Stimulated activated memory B cell treated with anti-CD40 and anti-IgM and Interleukin-4, amounts not matched to agents 10 μg/mL and 1 μg/mL and 100 μg/mL, for 72 hours (primary cell): ENCODE data around the gene FBXO17.
"Not testable (repeated sequence)": the region's sequence is repeated elsewhere in the genome, so short reads cannot be mapped to it uniquely, and the experiment has no call there.

Experiments
- ATAC-seq: fragments of 150-1000 bp; cut with Tn5 transposase; 2 replicates; pipeline ENCODE4 v1.10.0; 2021
- H3K27ac Mint-ChIP-seq: one replicate; pipeline ENCODE4 v1.8.0; 2022; ENCODE audit warnings: mild to moderate bottlenecking, mixed read lengths
- H3K27me3 Mint-ChIP-seq: one replicate; pipeline ENCODE4 v1.8.0; 2022; ENCODE audit warnings: mixed read lengths
- H3K36me3 Mint-ChIP-seq: one replicate; pipeline ENCODE4 v1.8.0; 2022; ENCODE audit warnings: mixed read lengths
- H3K4me1 Mint-ChIP-seq: one replicate; pipeline ENCODE4 v1.8.0; 2022; ENCODE audit warnings: mixed read lengths
- H3K4me3 Mint-ChIP-seq: one replicate; pipeline ENCODE4 v1.8.0; 2022; ENCODE audit warnings: mild to moderate bottlenecking, moderate library complexity, mixed read lengths
- H3K9me3 Mint-ChIP-seq: one replicate; pipeline ENCODE4 v1.8.0; 2022; ENCODE audit warnings: mixed read lengths

The FBXO17 gene

GRCh38 chr19:38966149-38966548 is 9.4 kb downstream of the FBXO17 start:
- H3K9me3 Mint-ChIP-seq, H3K27ac Mint-ChIP-seq, H3K4me3 Mint-ChIP-seq, H3K4me1 Mint-ChIP-seq, H3K36me3 Mint-ChIP-seq, ATAC-seq: not testable (repeated sequence)
- peaks cover 32% of the 10 kb centered on the region for H3K27me3 Mint-ChIP-seq

DNA sequence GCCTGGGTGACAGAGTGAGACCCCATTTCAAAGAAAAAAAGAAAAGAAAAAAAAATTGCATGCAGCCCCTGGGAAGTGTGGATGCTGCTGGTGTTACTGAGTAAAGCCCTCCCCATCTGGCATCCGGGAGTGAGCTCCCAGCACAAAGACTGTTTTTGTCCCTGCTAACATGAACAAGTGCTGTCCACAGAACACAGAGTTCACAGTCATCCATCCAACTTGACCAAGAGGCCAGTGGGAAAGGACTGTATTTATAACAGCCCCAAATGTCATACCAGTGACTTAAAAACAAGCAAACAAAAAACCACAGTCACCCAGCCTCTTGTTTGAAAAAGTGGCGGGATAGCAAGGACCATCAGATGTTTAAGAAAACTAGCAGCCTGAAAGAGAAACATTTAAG is 10.8 kb downstream of the FBXO17 start:
- H3K36me3 Mint-ChIP-seq, result no peaks in the 10 kb centered on the region

DNA sequence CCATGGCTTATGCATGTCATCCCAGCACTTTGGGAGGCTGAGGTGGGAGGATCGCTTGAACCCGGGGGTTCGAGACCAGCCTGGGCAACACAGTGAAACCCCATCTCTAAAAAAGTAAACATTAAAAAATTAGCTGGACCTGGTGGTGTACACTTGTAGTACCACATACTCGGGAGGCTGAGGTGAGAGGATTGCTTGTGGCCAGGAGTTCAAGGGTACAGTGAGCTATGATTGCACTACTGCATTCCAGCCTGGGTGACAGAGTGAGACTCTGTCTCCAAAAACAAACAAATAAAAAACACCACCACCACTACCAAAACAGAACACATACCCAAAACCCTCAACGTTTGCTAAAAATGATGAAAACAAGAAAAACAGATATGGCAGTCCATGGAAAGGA is 15.9 kb downstream of the FBXO17 start:
- no peak for ATAC-seq

More for the DNA sequence above, 10.8 kb downstream of the FBXO17 start:
- H3K9me3 Mint-ChIP-seq, result no peaks in the 10 kb centered on the region
- H3K4me3 Mint-ChIP-seq, result no peak overlapping the region
- peaks cover 10% of the 10 kb centered on the region for H3K4me1 Mint-ChIP-seq
- no peak overlapping the region for H3K27ac Mint-ChIP-seq
- H3K27me3 Mint-ChIP-seq, result peaks cover 32% of the 10 kb centered on the region
- no peak for ATAC-seq

DNA sequence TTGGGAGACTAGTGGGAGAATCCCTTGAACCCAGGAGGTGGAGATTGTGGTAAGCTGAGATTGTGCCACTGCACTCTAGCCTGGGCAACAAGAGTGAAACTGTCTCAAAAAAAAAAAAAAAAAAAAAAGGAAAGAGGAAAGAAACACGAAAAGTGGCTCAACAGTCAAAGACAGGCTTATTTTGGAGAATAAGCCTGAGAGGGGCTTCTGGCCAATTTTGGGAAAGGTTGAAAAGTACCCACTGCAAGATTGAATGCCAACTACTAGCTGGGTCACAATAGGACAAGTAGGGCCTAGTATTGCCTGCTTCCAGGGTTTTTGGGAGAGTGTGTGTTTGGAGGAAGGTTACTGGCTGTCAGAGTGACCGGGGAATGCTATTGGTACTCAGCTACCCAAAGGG is 17.2 kb downstream of the FBXO17 start:
- no peak overlapping the region for H3K4me3 Mint-ChIP-seq
- H3K27me3 Mint-ChIP-seq, result peaks cover 24% of the 10 kb centered on the region
- H3K9me3 Mint-ChIP-seq, result no peaks in the 10 kb centered on the region
- no peak overlapping the region for H3K27ac Mint-ChIP-seq
- H3K4me1 Mint-ChIP-seq, result peaks cover 10% of the 10 kb centered on the region
- no peak for ATAC-seq
- H3K36me3 Mint-ChIP-seq, result no peaks in the 10 kb centered on the region

More for the DNA sequence above, 15.9 kb downstream of the FBXO17 start:
- H3K4me3 Mint-ChIP-seq, result no peak overlapping the region
- no peak overlapping the region for H3K27ac Mint-ChIP-seq
- no peaks in the 10 kb centered on the region for H3K36me3 Mint-ChIP-seq
- peaks cover 10% of the 10 kb centered on the region for H3K4me1 Mint-ChIP-seq
- H3K9me3 Mint-ChIP-seq, result no peaks in the 10 kb centered on the region
- peaks cover 26% of the 10 kb centered on the region for H3K27me3 Mint-ChIP-seq

DNA sequence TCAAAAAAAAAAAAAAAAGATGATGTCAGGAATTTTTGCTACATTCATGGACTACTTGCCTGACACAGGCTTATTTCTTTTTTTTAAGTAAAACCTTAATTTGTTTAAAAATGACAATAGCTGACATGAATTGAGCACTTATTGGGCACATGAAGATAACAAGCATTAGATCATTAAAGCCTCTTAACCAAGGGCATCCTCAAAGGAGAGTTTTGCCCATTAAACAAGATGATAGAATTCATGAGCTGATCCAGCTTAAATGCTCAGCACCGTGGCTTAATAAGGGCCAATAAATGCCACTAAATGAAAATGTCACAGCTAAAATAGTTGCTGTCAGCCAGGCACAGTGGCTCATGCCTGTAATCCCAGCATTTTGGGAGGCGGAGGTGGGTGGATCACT is 19.3 kb downstream of the FBXO17 start:
- peaks cover 6% of the 10 kb centered on the region for H3K4me1 Mint-ChIP-seq
- no peaks in the 10 kb centered on the region for H3K36me3 Mint-ChIP-seq
- no peaks in the 10 kb centered on the region for H3K9me3 Mint-ChIP-seq
- ATAC-seq, result no peak
- peaks cover 31% of the 10 kb centered on the region for H3K27me3 Mint-ChIP-seq
- H3K4me3 Mint-ChIP-seq, result no peak overlapping the region
- no peak overlapping the region for H3K27ac Mint-ChIP-seq

GRCh38 chr19:38953677-38954076 is 21.9 kb downstream of the FBXO17 start:
- Mint-ChIP-seq H3K9me3 (peaks cover 2% of the 10 kb centered on the region), H3K36me3 (no peaks in the 10 kb centered on the region), H3K27ac (no peak overlapping the region), H3K4me1 (peaks cover 20% of the 10 kb centered on the region), H3K27me3 (peaks cover 53% of the 10 kb centered on the region), H3K4me3 (no peak overlapping the region)
- ATAC-seq, result no peak

GRCh38 chr19:38952395-38953165 is 23.0 kb downstream of the FBXO17 start:
- Mint-ChIP-seq H3K27me3 (peaks cover 60% of the 10 kb centered on the region), H3K27ac (no peak overlapping the region), H3K9me3 (peaks cover 2% of the 10 kb centered on the region), H3K4me3 (no peak overlapping the region), H3K4me1 (peaks cover 20% of the 10 kb centered on the region), H3K36me3 (no peaks in the 10 kb centered on the region)
- peak; percentile 63 for ATAC-seq

- Mint-ChIP-seq H3K9me3 (peaks cover 2% of the 10 kb centered on the region), H3K27ac (no peak overlapping the region), H3K4me3 (no peak overlapping the region), H3K4me1 (peaks cover 20% of the 10 kb centered on the region), H3K36me3 (no peaks in the 10 kb centered on the region), H3K27me3 (peaks cover 73% of the 10 kb centered on the region)
- no peak for ATAC-seq
Measured at GRCh38 chr19:38951187-38951586, 24.4 kb downstream of the FBXO17 start.

GRCh38 chr19:38949580-38950367 is 25.8 kb downstream of the FBXO17 start:
- Mint-ChIP-seq H3K27me3 (peaks cover 75% of the 10 kb centered on the region), H3K9me3 (peaks cover 2% of the 10 kb centered on the region), H3K36me3 (no peaks in the 10 kb centered on the region), H3K4me3 (peak overlapping the region; percentile 60), H3K27ac (no peak overlapping the region), H3K4me1 (peaks cover 20% of the 10 kb centered on the region)
- peak; percentile 92 for ATAC-seq

DNA sequence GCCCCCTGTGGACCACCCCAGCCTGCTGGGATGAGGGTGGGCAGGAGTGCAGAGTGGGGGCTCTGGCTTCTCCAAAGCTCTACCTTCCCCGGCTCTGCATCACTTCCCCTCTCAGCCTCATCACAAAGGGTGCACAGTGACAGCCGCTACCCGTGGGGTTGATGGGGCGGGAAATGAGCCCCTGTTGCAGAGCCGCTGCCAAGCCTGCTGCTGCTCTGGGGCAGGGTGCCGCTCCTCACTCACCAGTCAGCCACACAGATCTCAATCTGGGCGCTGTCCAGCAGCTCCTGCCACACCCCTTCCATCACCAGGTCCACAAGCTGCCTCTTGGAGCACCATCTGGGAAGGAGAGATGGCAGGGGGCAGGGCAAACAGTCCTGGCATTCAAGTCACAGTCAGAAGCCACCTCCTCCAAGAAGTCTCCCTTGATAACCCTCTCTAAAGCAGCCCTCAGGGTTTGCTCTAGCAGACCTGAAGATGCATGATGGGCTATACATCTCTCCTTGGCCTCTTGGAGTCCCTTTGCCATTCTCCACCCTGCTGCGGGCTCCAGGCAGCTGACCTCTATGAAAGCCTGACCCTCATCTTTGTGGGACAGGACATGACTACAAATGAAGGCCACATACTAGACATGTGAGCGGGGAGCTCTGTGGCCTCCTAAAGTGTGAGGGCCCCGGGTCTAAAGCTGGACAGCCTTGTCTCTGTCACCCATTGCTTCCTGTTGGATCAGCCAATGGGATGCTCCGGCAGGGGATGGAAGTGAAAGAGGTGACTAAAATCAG is 29.1 kb downstream of the FBXO17 start:
- no peak for ATAC-seq
- H3K9me3 Mint-ChIP-seq, result peaks cover 2% of the 10 kb centered on the region
- H3K27ac Mint-ChIP-seq, result no peak overlapping the region

DNA sequence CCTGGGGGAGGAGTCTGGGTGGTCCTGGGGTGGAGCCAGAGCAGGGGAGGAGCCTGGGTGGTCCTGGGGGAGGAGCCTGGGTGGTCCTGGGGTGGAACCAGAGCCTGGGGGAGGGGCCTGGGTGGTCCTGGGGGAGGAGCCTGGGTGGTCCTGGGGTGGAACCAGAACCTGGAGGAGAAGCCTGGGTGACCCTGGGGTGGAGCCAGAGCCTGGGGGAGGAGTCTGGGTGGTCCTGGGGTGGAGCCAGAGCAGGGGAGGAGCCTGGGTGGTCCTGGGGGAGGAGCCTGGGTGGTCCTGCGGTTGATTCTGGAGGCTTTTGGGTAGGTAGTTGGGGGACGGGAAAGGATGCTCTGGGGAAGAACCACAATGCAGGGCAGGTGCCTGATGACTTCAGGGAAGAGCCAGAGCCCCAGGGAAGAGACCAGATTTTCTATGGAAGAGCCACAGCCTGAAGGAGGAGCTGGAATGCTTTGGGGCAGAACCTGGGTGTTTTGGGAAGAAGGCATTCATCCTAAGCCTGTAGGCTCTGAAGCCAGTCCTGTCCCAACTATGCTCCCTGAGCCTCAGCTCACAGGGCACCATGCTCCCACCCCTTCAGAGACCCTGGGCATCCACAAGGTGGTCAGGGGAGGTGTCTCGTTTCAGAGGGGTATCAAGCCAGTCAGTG is 29.8 kb downstream of the FBXO17 start:
- no peak for ATAC-seq
- Mint-ChIP-seq H3K9me3 (peaks cover 2% of the 10 kb centered on the region), H3K4me3 (no peak overlapping the region), H3K4me1 (peaks cover 14% of the 10 kb centered on the region), H3K27me3 (peaks cover 68% of the 10 kb centered on the region), H3K27ac (no peak overlapping the region), H3K36me3 (no peaks in the 10 kb centered on the region)

More for the DNA sequence above, 29.1 kb downstream of the FBXO17 start:
- no peaks in the 10 kb centered on the region for H3K36me3 Mint-ChIP-seq
- H3K4me3 Mint-ChIP-seq, result no peak overlapping the region
- peaks cover 14% of the 10 kb centered on the region for H3K4me1 Mint-ChIP-seq
- H3K27me3 Mint-ChIP-seq, result peaks cover 72% of the 10 kb centered on the region

- H3K27me3 Mint-ChIP-seq, result peaks cover 62% of the 10 kb centered on the region
- no peak for ATAC-seq
- H3K36me3 Mint-ChIP-seq, result no peaks in the 10 kb centered on the region
- H3K4me3 Mint-ChIP-seq, result no peak overlapping the region
- peaks cover 2% of the 10 kb centered on the region for H3K9me3 Mint-ChIP-seq
- peaks cover 7% of the 10 kb centered on the region for H3K4me1 Mint-ChIP-seq
- H3K27ac Mint-ChIP-seq, result no peak overlapping the region
Measured at GRCh38 chr19:38944981-38945506, 30.5 kb downstream of the FBXO17 start.

DNA sequence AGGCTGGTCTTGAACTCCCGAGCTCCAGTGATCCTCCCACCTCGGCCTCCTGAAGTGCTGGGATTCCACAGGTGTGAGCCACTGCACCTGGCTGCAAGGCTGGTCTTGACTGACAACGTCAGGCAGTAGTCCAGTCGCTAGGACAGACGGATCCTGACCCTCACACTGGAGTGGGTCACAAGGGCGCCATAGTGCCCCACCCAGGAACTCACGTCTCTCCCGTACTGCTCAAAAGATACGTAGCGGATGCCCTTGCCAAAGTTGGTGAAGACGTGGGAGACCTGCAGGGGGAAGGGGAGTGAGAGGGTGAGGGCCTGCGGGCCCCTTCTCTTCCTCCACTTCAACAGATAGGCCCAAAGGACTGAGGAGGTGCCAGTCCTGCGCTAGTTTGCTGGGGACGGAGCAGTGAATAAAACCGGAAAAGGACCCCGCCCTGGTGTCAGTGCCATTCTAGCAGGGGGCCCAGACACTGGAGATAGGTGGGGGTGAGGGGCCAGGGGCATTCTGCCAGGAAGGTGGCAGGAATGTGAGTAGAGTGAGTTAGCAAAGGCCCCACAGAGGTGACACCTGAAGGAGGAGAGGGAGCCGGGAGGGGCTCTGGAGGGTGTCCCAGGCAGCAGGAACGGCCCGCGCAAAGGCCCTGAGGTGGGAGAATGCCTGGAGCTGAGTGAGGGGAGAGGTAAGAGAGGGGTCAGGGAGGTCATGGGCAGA is 32.9 kb downstream of the FBXO17 start:
- Mint-ChIP-seq H3K27ac (no peak overlapping the region), H3K4me3 (no peak overlapping the region)

GRCh38 chr19:38941979-38942378 is 33.6 kb downstream of the FBXO17 start:
- peaks cover 36% of the 10 kb centered on the region for H3K27me3 Mint-ChIP-seq
- no peak for ATAC-seq
- no peak overlapping the region for H3K4me3 Mint-ChIP-seq
- H3K36me3 Mint-ChIP-seq, result no peaks in the 10 kb centered on the region
- no peaks in the 10 kb centered on the region for H3K9me3 Mint-ChIP-seq
- no peaks in the 10 kb centered on the region for H3K4me1 Mint-ChIP-seq
- H3K27ac Mint-ChIP-seq, result no peak overlapping the region

More for the DNA sequence above, 32.9 kb downstream of the FBXO17 start:
- H3K36me3 Mint-ChIP-seq, result no peaks in the 10 kb centered on the region
- no peaks in the 10 kb centered on the region for H3K4me1 Mint-ChIP-seq
- no peaks in the 10 kb centered on the region for H3K9me3 Mint-ChIP-seq
- peaks cover 41% of the 10 kb centered on the region for H3K27me3 Mint-ChIP-seq
- no peak for ATAC-seq
